DOHH2 (cell line): Measurements from ENCODE around the gene XPOT.
A peak's percentile ranks its signal among the peaks of the same experiment; 100 is the strongest.

ENCODE experiments used
- H3F3A ChIP-seq: fragments of 200-600 bp; sonication (generic), shearing (Covaris generic); 2 replicates; pipeline ENCODE4 v1.6.0; 2016; ENCODE audit warnings: antibody characterized with exemption, mild to moderate bottlenecking; ENCODE audit not compliant: control insufficient read depth, insufficient read depth
- H3K27ac ChIP-seq: fragments of 200-600 bp; sonication (generic); 2 replicates; pipeline ENCODE4 v1.5.1; 2014; ENCODE audit warnings: low read depth, mild to moderate bottlenecking, low read length, moderate library complexity
- H3K27me3 ChIP-seq: fragments of 200-600 bp; sonication (generic); 2 replicates; pipeline ENCODE4 v1.6.1; 2014; ENCODE audit warnings: mild to moderate bottlenecking, low read length, mixed read lengths; ENCODE audit not compliant: control insufficient read depth
- H3K36me3 ChIP-seq: fragments of 200-600 bp; sonication (generic); 2 replicates; pipeline ENCODE4 v1.6.1; 2014; ENCODE audit warnings: mild to moderate bottlenecking, low read length, moderate library complexity, mixed read lengths; ENCODE audit not compliant: control insufficient read depth
- H3K4me1 ChIP-seq: fragments of 200-600 bp; sonication (generic); 2 replicates; pipeline ENCODE4 v1.6.1; 2014; ENCODE audit warnings: mild to moderate bottlenecking, low read length, mixed read lengths; ENCODE audit not compliant: control insufficient read depth
- H3K4me2 ChIP-seq: fragments of 200-600 bp; sonication (generic); 2 replicates; pipeline ENCODE4 v1.6.0; 2014; ENCODE audit warnings: mild to moderate bottlenecking, low read length, moderate library complexity
- H3K4me3 ChIP-seq: fragments of 200-600 bp; sonication (generic); 2 replicates; pipeline ENCODE4 v1.5.1; 2014; ENCODE audit warnings: mild to moderate bottlenecking, low read length, mixed read lengths
- H3K79me2 ChIP-seq: fragments of 200-600 bp; sonication (generic); 2 replicates; pipeline ENCODE4 v1.6.1; 2014; ENCODE audit warnings: mild to moderate bottlenecking, low read length, mixed read lengths; ENCODE audit not compliant: control insufficient read depth
- H3K9me2 ChIP-seq: fragments of 200-600 bp; sonication (generic); replicated peaks from 2 replicates; pipeline ENCODE4 v1.6.1; 2014; ENCODE audit warnings: mild to moderate bottlenecking, low read length, mixed read lengths; ENCODE audit not compliant: control insufficient read depth
- H3K9me3 ChIP-seq: fragments of 200-600 bp; sonication (generic); 2 replicates; pipeline ENCODE4 v1.6.1; 2014; ENCODE audit warnings: antibody characterized with exemption, low read length, mixed read lengths; ENCODE audit not compliant: control insufficient read depth, insufficient read depth
- H4K20me1 ChIP-seq: fragments of 200-600 bp; sonication (generic); 2 replicates; pipeline ENCODE4 v1.6.0; 2014; ENCODE audit warnings: low read depth, mild to moderate bottlenecking, antibody characterized with exemption, low read length, moderate library complexity; ENCODE audit not compliant: control insufficient read depth, insufficient read depth
- EZH2phosphoT487 ChIP-seq: fragments of 200-600 bp; sonication (generic); IDR thresholded peaks from 2 replicates; pipeline ENCODE4 v1.6.1; 2017; ENCODE audit warnings: borderline replicate concordance, mild to moderate bottlenecking, antibody characterized with exemption, low read length, moderate library complexity, mixed read lengths
- TF ChIP-seq, protein P1 (sequence below): fragments of 200-600 bp; sonication (generic); IDR thresholded peaks from one replicate; pipeline ENCODE4 v1.5.1; 2014; ENCODE audit warnings: antibody characterized with exemption, mild to moderate bottlenecking, low read depth, low read length; ENCODE audit not compliant: poor library complexity, severe bottlenecking

The XPOT gene

DNA sequence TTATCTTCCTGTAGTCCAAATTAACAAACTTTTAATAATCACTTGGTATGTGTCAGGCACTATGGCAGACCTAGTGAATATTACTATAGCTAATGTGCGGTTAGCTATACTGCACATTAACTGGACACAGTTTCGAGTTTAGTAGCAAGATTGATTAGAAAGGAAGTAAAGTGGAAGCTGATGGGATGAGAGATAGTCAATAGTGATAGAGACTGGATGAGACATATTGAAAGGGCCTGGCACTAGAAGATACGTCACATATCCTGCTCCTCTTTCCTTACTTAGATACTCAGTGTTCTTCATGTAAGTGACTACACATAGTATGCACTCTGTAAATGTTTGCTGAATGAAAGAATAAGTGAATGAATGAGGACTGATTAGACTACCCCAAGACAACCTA lies 53.3 kb downstream of the XPOT start:
- no peaks in the 10 kb centered on the region for H3K27me3 ChIP-seq
- peaks cover 89% of the 10 kb centered on the region for H3K79me2 ChIP-seq
- TF ChIP-seq, protein P1, sequence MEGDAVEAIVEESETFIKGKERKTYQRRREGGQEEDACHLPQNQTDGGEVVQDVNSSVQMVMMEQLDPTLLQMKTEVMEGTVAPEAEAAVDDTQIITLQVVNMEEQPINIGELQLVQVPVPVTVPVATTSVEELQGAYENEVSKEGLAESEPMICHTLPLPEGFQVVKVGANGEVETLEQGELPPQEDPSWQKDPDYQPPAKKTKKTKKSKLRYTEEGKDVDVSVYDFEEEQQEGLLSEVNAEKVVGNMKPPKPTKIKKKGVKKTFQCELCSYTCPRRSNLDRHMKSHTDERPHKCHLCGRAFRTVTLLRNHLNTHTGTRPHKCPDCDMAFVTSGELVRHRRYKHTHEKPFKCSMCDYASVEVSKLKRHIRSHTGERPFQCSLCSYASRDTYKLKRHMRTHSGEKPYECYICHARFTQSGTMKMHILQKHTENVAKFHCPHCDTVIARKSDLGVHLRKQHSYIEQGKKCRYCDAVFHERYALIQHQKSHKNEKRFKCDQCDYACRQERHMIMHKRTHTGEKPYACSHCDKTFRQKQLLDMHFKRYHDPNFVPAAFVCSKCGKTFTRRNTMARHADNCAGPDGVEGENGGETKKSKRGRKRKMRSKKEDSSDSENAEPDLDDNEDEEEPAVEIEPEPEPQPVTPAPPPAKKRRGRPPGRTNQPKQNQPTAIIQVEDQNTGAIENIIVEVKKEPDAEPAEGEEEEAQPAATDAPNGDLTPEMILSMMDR = no peak
- no peak for TF ChIP-seq EZH2phosphoT487
- H3K36me3 ChIP-seq = peaks cover 66% of the 10 kb centered on the region
- no peaks in the 10 kb centered on the region for H3K9me3 ChIP-seq
- peak overlapping the region; percentile 13; the same call in 1 of the 2 replicates for H3K4me2 ChIP-seq
- H3K4me3 ChIP-seq = no peak overlapping the region
- H4K20me1 ChIP-seq = peaks cover 11% of the 10 kb centered on the region
- H3K4me1 ChIP-seq = peaks cover 44% of the 10 kb centered on the region
- H3K27ac ChIP-seq = no peak overlapping the region
- no peaks in the 10 kb centered on the region for H3K9me2 ChIP-seq
- H3F3A ChIP-seq = peaks cover 9% of the 10 kb centered on the region

DNA sequence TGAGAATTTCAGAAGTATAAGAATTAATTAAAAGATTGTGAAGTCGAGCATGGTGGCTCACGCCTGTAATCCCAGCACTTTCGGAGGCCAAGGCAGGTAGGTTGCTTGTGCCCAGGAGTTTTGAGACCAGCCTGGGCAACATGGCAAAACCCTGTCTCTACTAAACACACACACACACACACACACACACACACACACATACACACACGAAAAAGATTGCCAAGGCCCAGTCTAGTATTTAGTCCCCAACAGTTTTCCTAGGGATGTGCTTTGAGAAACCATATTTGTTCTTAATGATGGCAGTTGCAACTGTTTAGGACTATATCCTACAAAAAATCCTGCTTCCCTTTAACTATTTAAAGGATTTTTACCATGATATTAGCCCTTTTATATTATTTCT lies 53.7 kb downstream of the XPOT start:
- H3K9me2 ChIP-seq = no peaks in the 10 kb centered on the region
- H3K4me1 ChIP-seq = peaks cover 44% of the 10 kb centered on the region
- peaks cover 87% of the 10 kb centered on the region for H3K79me2 ChIP-seq
- H3K27ac ChIP-seq = no peak overlapping the region
- peaks cover 9% of the 10 kb centered on the region for H3F3A ChIP-seq
- peaks cover 11% of the 10 kb centered on the region for H4K20me1 ChIP-seq
- peaks cover 66% of the 10 kb centered on the region for H3K36me3 ChIP-seq
- no peaks in the 10 kb centered on the region for H3K27me3 ChIP-seq
- H3K4me2 ChIP-seq = no peak overlapping the region
- TF ChIP-seq EZH2phosphoT487 = no peak
- TF ChIP-seq, protein P1 = no peak
- H3K9me3 ChIP-seq = no peaks in the 10 kb centered on the region
- H3K4me3 ChIP-seq = no peak overlapping the region

DNA sequence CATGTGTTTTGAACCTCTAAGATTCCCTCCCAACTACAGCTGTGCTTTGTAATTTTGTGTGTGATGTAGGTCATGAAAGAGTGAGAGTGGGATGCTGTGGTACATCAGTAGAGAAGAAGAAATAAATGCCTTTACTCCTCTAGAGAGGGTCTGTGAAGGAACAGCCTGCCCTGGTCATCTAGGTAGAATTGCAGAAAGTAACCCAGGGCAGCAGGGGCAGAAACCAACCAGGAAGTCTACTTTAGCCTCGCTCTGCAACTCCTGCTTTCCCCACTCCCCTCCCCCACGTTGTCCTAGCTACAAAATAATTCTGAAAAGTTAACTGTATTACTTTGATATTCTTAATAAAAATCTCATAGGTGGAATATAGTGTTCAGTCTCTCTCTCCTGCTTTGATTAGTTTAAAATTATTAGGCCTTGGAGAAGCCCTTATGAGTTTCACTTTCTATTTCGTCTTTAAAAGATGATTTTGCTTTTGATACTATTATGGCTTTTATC lies 55.3 kb downstream of the XPOT start:
- Histone ChIP-seq H3K9me2 (no peaks in the 10 kb centered on the region), H3K27me3 (no peaks in the 10 kb centered on the region), H3K79me2 (peaks cover 72% of the 10 kb centered on the region), H3K36me3 (peaks cover 69% of the 10 kb centered on the region), H3K4me3 (peak overlapping the region; percentile 47), H3K4me2 (peak overlapping the region; percentile 65), H3F3A (peaks cover 5% of the 10 kb centered on the region; the same call in 1 of the 2 replicates), H3K4me1 (peaks cover 34% of the 10 kb centered on the region), H3K9me3 (no peaks in the 10 kb centered on the region), H4K20me1 (0 out of 2 replicates have a peak, but pooled peaks cover 4% of the 10 kb centered on the region), H3K27ac (no peak overlapping the region)
- TF ChIP-seq EZH2phosphoT487 = no peak
- TF ChIP-seq, protein P1 = no peak
